H9 (cell line): ENCODE measurements around the gene ERVW-1. TPM values are rescaled to one million over a fixed set of nuclear protein-coding genes. Genes with fewer than 3 reads are reported as not detected.
A peak's percentile ranks its signal among the peaks of the same experiment; 100 is the strongest.

Experiments used
- DNase-seq: peaks from one replicate; pipeline ENCODE4 v3.0.0-alpha.2; 2017
- H2AFZ ChIP-seq: one replicate; pipeline ENCODE4 v1.6.1; 2013; ENCODE audit warnings: mild to moderate bottlenecking, low read length, control low read depth, moderate library complexity
- H2AK5ac ChIP-seq: 2 replicates; pipeline ENCODE4 v1.6.1; 2013; ENCODE audit warnings: low read length, control low read depth, mixed read lengths; ENCODE audit not compliant: insufficient read length
- H2BK120ac ChIP-seq: one replicate; pipeline ENCODE4 v1.6.1; 2013; ENCODE audit warnings: low read depth, mild to moderate bottlenecking, low read length, control low read depth, inconsistent platforms; ENCODE audit not compliant: poor library complexity, severe bottlenecking
- H2BK12ac ChIP-seq: 2 replicates; pipeline ENCODE4 v1.6.1; 2013; ENCODE audit warnings: low read length, control low read depth, mixed read lengths, low read depth; ENCODE audit not compliant: insufficient read length
- H2BK15ac ChIP-seq: 2 replicates; pipeline ENCODE4 v1.6.1; 2013; ENCODE audit warnings: low read depth, low read length, control low read depth
- H2BK20ac ChIP-seq: one replicate; pipeline ENCODE4 v1.6.1; 2013; ENCODE audit warnings: low read depth, mild to moderate bottlenecking, low read length, control low read depth, inconsistent platforms; ENCODE audit not compliant: poor library complexity, severe bottlenecking
- H2BK5ac ChIP-seq: 2 replicates; pipeline ENCODE4 v1.6.1; 2013; ENCODE audit warnings: low read length, control low read depth, mixed read lengths; ENCODE audit not compliant: insufficient read length
- H3K14ac ChIP-seq: 2 replicates; pipeline ENCODE4 v1.6.1; 2013; ENCODE audit warnings: low read length, control low read depth; ENCODE audit not compliant: insufficient read depth
- H3K18ac ChIP-seq: 2 replicates; pipeline ENCODE4 v1.6.1; 2013; ENCODE audit warnings: low read depth, mild to moderate bottlenecking, mixed read lengths, low read length, control low read depth; ENCODE audit not compliant: insufficient read length
- H3K23ac ChIP-seq: 2 replicates; pipeline ENCODE4 v1.6.1; 2013; ENCODE audit warnings: low read length, control low read depth, mixed read lengths, low read depth; ENCODE audit not compliant: insufficient read length
- H3K23me2 ChIP-seq: 2 replicates; pipeline ENCODE4 v1.6.1; 2013; ENCODE audit warnings: low read depth, mild to moderate bottlenecking, mixed read lengths, low read length, control low read depth; ENCODE audit not compliant: insufficient read length, poor library complexity, severe bottlenecking
- H3K27ac ChIP-seq: 2 replicates; pipeline ENCODE4 v1.5.1; 2013; ENCODE audit warnings: low read length, control low read depth, mixed read lengths, low read depth; ENCODE audit not compliant: insufficient read length
- H3K27me3 ChIP-seq: 2 replicates; pipeline ENCODE4 v1.6.1; 2013; ENCODE audit warnings: low read length, control low read depth, inconsistent platforms; ENCODE audit not compliant: insufficient read depth
- H3K4ac ChIP-seq: 2 replicates; pipeline ENCODE4 v1.6.1; 2013; ENCODE audit warnings: low read depth, mild to moderate bottlenecking, control low read depth, inconsistent platforms, low read length, moderate library complexity
- H3K4me1 ChIP-seq: 2 replicates; pipeline ENCODE4 v1.6.1; 2013; ENCODE audit warnings: low read length, control low read depth, inconsistent platforms; ENCODE audit not compliant: insufficient read depth
- H3K4me2 ChIP-seq: 2 replicates; pipeline ENCODE4 v1.6.1; 2013; ENCODE audit warnings: low read length, control low read depth, mixed read lengths; ENCODE audit not compliant: insufficient read length, insufficient read depth
- H3K56ac ChIP-seq: 2 replicates; pipeline ENCODE4 v1.6.1; 2013; ENCODE audit warnings: low read depth, mild to moderate bottlenecking, mixed read lengths, low read length, control low read depth; ENCODE audit not compliant: insufficient read length
- H3K79me1 ChIP-seq: 2 replicates; pipeline ENCODE4 v1.6.1; 2013; ENCODE audit warnings: low read depth, mild to moderate bottlenecking, moderate library complexity, low read length, control low read depth, inconsistent platforms; ENCODE audit not compliant: insufficient read depth, poor library complexity, severe bottlenecking
- H3K79me2 ChIP-seq: 2 replicates; pipeline ENCODE4 v1.6.1; 2013; ENCODE audit warnings: low read length, control low read depth, inconsistent platforms; ENCODE audit not compliant: insufficient read depth
- H3K9ac ChIP-seq: 2 replicates; pipeline ENCODE4 v1.6.1; 2013; ENCODE audit warnings: low read length, control low read depth, mixed read lengths; ENCODE audit not compliant: insufficient read length; ENCODE audit errors: extremely low read depth
- H3K9me3 ChIP-seq: one replicate; pipeline ENCODE4 v1.6.1; 2013; ENCODE audit warnings: low read depth, low read length, inconsistent platforms; ENCODE audit not compliant: control insufficient read depth
- H3T11ph ChIP-seq: one replicate; pipeline ENCODE4 v1.6.1; 2013; ENCODE audit warnings: mild to moderate bottlenecking, low read length, control low read depth, inconsistent platforms
- H4K20me1 ChIP-seq: one replicate; pipeline ENCODE4 v1.6.1; 2013; ENCODE audit not compliant: control insufficient read depth, insufficient read length, insufficient read depth
- H4K5ac ChIP-seq: 2 replicates; pipeline ENCODE4 v1.6.1; 2013; ENCODE audit warnings: low read depth, mild to moderate bottlenecking, mixed read lengths, low read length, control low read depth; ENCODE audit not compliant: insufficient read length
- H4K8ac ChIP-seq: replicated peaks from 2 replicates; pipeline ENCODE4 v1.6.1; 2013; ENCODE audit warnings: low read length, control low read depth, mixed read lengths, low read depth; ENCODE audit not compliant: insufficient read length
- H4K91ac ChIP-seq: 2 replicates; pipeline ENCODE4 v1.6.1; 2013; ENCODE audit warnings: low read depth, mild to moderate bottlenecking, moderate library complexity, mixed read lengths, low read length, control low read depth; ENCODE audit not compliant: insufficient read length
- H3K27ac Mint-ChIP-seq, 3 experiments: 2 replicates in 2 of 3; 3 replicates in 1 of 3; pipeline ENCODE4 v1.8.0; 2020 to 2021; ENCODE audit warnings: mixed read lengths in 3 of 3, mild to moderate bottlenecking in 1 of 3, moderate library complexity in 1 of 3
- H3K27me3 Mint-ChIP-seq: 2 replicates; pipeline ENCODE4 v1.8.0; 2021; ENCODE audit warnings: low read depth, mild to moderate bottlenecking, moderate library complexity, mixed read lengths
- H3K36me3 Mint-ChIP-seq, 3 experiments: 2 replicates in 2 of 3; 3 replicates in 1 of 3; pipeline ENCODE4 v1.8.0; 2020 to 2021; ENCODE audit warnings: low read depth in 3 of 3, mixed read lengths in 3 of 3; ENCODE audit not compliant: insufficient read depth in 1 of 3
- H3K4me1 Mint-ChIP-seq, 2 experiments: 2 replicates each; pipeline ENCODE4 v1.8.0; 2020; ENCODE audit warnings: mixed read lengths in 2 of 2
- H3K4me3 Mint-ChIP-seq, 2 experiments: 2 replicates in 1 of 2; 3 replicates in 1 of 2; pipeline ENCODE4 v1.8.0; 2020 to 2021; ENCODE audit warnings: mild to moderate bottlenecking in 2 of 2, mixed read lengths in 2 of 2, moderate library complexity in 1 of 2
- H3K9me3 Mint-ChIP-seq, 2 experiments: 2 replicates in 1 of 2; 3 replicates in 1 of 2; pipeline ENCODE4 v1.8.0; 2020; ENCODE audit warnings: mild to moderate bottlenecking in 2 of 2, mixed read lengths in 2 of 2, moderate library complexity in 1 of 2
- CTCF ChIP-seq: fragments of 200-600 bp; sonication (generic); conservative IDR thresholded peaks from 3 replicates; pipeline ENCODE4 v1.8.0; 2021; ENCODE audit warnings: antibody characterized with exemption, mild to moderate bottlenecking
- WGBS: extraction: QIAGEN DNeasy Blood & Tissue Kit; methylation state at CpG from one replicate; pipeline ENCODE4 v1.1.7; 2013; ENCODE audit warnings: missing lambda C conversion rate, low lambda C conversion rate, mixed read lengths; ENCODE audit not compliant: insufficient read length; ENCODE audit errors: extremely low coverage; 5-methylcytosine and 5-hydroxymethylcytosine counted together
- total RNA-seq: library from RNA; stranded (reverse); gene quantifications from 2 replicates; pipeline ENCODE4 v1.2.1, GENCODE V29; 2021

Gene ERVW-1
- total RNA-seq, 1 experiment from 2014 or later: not detected

- no peak overlapping the region for H3K4me2 ChIP-seq
- H4K20me1 ChIP-seq: peaks cover 2% of the 10 kb centered on the region
- no peak overlapping the region for H2BK5ac ChIP-seq
- no peak overlapping the region for H2BK20ac ChIP-seq
- H3K27ac Mint-ChIP-seq: no peak overlapping the region
- peaks cover 3% of the 10 kb centered on the region for H3K27me3 Mint-ChIP-seq
- no peak overlapping the region for H4K91ac ChIP-seq
- H3K36me3 Mint-ChIP-seq: no peaks in the 10 kb centered on the region
- H3K23ac ChIP-seq: no peak overlapping the region
- H3K18ac ChIP-seq: no peak overlapping the region
- H3K27me3 ChIP-seq: no peaks in the 10 kb centered on the region
- H3K4me3 Mint-ChIP-seq: peak overlapping the region in 1 of 2 experiments; percentile 28; a peak in 3 of 5 replicates
- no peak overlapping the region for H3K56ac ChIP-seq
- H3K4me1 ChIP-seq: no peaks in the 10 kb centered on the region; the same call in 1 of the 2 replicates
- WGBS: 100% methylated on average over 2 of the region's 5 CpGs
- no peak overlapping the region for H4K8ac ChIP-seq
- no peaks in the 10 kb centered on the region for H3K9me3 ChIP-seq
- H3K23me2 ChIP-seq: peaks cover 3% of the 10 kb centered on the region
- H3K9ac ChIP-seq: no peak overlapping the region
- H3T11ph ChIP-seq: no peak overlapping the region
- H4K5ac ChIP-seq: no peak overlapping the region
- DNase-seq: no peak
- no peak overlapping the region for H2AK5ac ChIP-seq
- no peak overlapping the region for H2BK120ac ChIP-seq
- no peaks in the 10 kb centered on the region for H3K79me2 ChIP-seq
- H3K14ac ChIP-seq: no peak overlapping the region
- H2BK12ac ChIP-seq: no peak overlapping the region
- TF ChIP-seq CTCF: no peak
- H3K9me3 Mint-ChIP-seq: no peaks in the 10 kb centered on the region; a peak in 1 of 5 replicates
- peaks cover 15 to 20% of the 10 kb centered on the region in 2 experiments for H3K4me1 Mint-ChIP-seq
- no peak overlapping the region for H2BK15ac ChIP-seq
- no peak overlapping the region for H2AFZ ChIP-seq
- no peak overlapping the region for H3K27ac ChIP-seq
- H3K4ac ChIP-seq: no peak overlapping the region
- no peaks in the 10 kb centered on the region for H3K79me1 ChIP-seq
Observed at GRCh38 chr7:92423710-92424131, 54.0 kb downstream of the ERVW-1 start.
